CD4-positive, alpha-beta T cell treated with Interleukin-4 for 1 hour (primary cell): ENCODE data around the gene TYW3.

Experiments
- DNase-seq, 2 donors: peaks; one replicate each; pipeline ENCODE4 v3.0.0-alpha.2; 2020 to 2022

Gene TYW3

GRCh38 chr1:74811436-74812179, 78.7 kb downstream of the TYW3 start:
- no peak for DNase-seq

GRCh38 chr1:74812180-74812541, 79.2 kb downstream of the TYW3 start:
- no peak for DNase-seq
